Mesenteric fat pad (tissue), 1 donor: ENCODE data around the gene CYP27C1. TPM values are rescaled to one million over a fixed set of nuclear protein-coding genes. Genes with fewer than 3 reads are reported as not detected.

Source experiments
- total RNA-seq: library from RNA; stranded (reverse); fragmentation: NEBNext Ultra II Directional; extraction: Animal tissue kit (Norgen Biotek cat#: 25700); gene quantifications from one replicate; pipeline ENCODE4 v1.2.1, GENCODE V29; 2021
- donor health status: DM: yes; HTN: yes; CAD: no.

The CYP27C1 gene
- total RNA-seq, 1 donor from 2014 or later = 1.1 TPM

Other genes starting within 250 kb of the CYP27C1 start
- 87.0 TPM for gene BIN1, start 113.1 kb downstream of the CYP27C1 start, total RNA-seq
- 36.3 TPM for gene ERCC3, start 73.8 kb upstream of the CYP27C1 start, total RNA-seq
- gene MAP3K2, start 167.7 kb upstream of the CYP27C1 start, total RNA-seq = 62.0 TPM
- not detected for gene PROC, start 198.1 kb upstream of the CYP27C1 start, total RNA-seq